GM13977 (cell line): ENCODE measurements around the gene TRMU.

Experiments
- DNase-seq: peaks from one replicate; pipeline ENCODE4 v3.0.0; 2012; ENCODE audit warnings: low spot score
- CTCF ChIP-seq: IDR thresholded peaks from 2 replicates; pipeline ENCODE4 v1.5.1; 2012; ENCODE audit warnings: mild to moderate bottlenecking, control low read depth; ENCODE audit not compliant: insufficient read depth; ENCODE audit errors: extremely low read depth, missing control alignments
- in situ Hi-C: fragments of 300-500 bp; cut with MboI; formaldehyde crosslinking; loops from one replicate; pipeline ENCODE4 v1.12.0; 2022; ENCODE audit warnings: low sequenced_read_pairs, low pct_unique_long_range_greater_than_20kb, mixed read lengths, inconsistent platforms; ENCODE audit not compliant: unreplicated experiment

TRMU gene

DNA sequence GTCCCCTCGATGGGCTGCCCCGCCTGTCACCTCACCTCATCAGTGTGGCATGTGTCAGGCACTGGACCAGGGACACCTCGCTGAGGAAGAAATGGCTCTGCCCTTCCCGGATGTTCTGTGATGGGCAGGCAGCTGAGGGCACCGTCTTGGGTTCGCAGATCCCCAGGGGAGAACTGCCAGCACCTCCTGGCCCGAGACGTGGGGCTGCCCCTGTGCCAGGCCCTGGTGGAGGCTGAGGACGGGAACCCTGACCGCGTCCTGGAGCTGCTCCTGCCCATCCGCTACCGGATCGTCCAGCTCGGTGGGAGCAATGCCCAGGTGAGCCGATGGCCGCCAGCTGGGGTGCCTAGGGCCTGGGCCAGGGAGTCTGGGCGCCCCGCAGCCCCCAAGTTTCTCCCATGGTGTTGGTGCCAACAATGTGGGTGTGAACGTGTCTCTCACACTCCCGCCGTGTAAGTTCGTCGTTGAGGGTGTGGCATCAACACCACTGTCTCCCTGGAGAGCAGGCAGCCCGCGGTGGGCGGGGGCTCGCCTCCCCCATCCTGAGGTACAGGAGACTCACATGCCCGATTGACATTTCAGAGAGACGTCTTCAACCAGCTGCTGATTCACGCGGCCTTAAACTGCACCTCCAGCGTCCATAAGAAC lies 46.1 kb upstream of the TRMU start:
- in situ Hi-C loops: no loop called here
- DNase-seq: no peak
- TF ChIP-seq CTCF: no peak

- no peak for DNase-seq
- in situ Hi-C loops: no loop called here
Measured at GRCh38 chr22:46290121-46290842, 45.2 kb upstream of the TRMU start.

GRCh38 chr22:46290843-46291785 lies 44.4 kb upstream of the TRMU start:
- in situ Hi-C loops: no loop called here
- TF ChIP-seq CTCF: no peak
- no peak for DNase-seq

More at GRCh38 chr22:46290121-46290842, 45.2 kb upstream of the TRMU start:
- no peak for TF ChIP-seq CTCF

DNA sequence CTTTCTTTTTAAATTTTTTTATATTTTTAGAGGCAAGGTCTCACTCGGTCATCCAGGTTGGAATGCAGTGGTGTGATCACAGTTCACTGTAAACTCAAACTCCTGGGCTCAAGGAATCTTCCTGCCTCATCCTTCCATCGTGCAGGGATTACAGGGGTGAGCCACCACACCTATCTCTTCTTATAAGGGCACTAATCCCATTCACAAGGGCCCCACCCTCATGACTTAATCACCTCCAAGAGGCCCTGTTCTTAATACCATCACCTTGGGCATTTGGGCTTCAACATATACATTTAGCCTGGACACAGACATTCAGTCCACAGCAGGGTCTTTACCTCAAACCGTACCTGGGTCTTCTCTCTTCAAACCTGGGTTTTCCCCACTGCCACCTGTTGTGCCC lies 43.3 kb upstream of the TRMU start:
- TF ChIP-seq CTCF: no peak
- DNase-seq: no peak
- in situ Hi-C loops: no loop called here

- no peak for DNase-seq
- in situ Hi-C loops: no loop called here
- no peak for TF ChIP-seq CTCF
Measured at GRCh38 chr22:46292732-46293131, 42.8 kb upstream of the TRMU start.

DNA sequence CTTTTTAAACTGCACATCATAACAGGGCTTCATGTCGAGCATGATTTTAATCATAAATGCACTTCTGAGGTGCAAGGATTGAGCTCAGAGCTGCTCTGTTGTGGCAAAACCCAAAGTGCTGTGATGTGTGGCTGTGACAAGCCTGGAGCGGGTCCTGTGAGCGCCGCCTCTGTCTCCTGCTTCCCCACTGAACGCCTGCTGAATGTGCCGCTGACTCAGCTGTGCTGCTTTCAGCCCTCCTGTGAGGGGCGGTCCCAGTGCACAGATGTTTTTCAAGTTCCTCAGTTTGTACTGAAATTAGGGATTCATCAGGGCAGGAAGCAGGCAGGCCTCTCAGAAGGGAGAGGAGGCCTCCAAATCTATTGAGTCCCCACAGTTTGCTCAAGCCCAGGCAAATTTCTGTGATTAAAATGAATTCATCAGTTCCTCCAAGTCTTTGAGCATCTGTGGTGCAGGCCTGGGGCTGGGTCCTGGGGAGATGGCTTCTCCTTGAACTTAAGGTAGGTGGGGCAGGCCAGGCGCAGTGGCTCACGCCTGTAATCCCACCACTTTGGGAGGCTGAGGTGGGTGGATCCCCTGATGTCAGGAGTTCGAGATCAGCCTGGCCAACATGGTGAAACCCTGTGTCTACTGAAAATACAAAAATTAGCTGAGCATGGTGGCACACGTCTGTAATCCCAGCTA lies 41.8 kb upstream of the TRMU start:
- TF ChIP-seq CTCF: no peak
- DNase-seq: no peak
- in situ Hi-C loops: no loop called here
